Smooth muscle cell (in vitro differentiated cells): Measurements from ENCODE around the gene OOSP2. TPM values are rescaled to one million over a fixed set of nuclear protein-coding genes. Genes with fewer than 3 reads are reported as not detected.

Source experiments
- DNase-seq: peaks from one replicate; lab custom pipeline; 2025; ENCODE audit not compliant: unreplicated experiment; lab: John Stamatoyannopoulos, UW
- H2AFZ ChIP-seq: fragments of 200-600 bp; sonication (generic); 2 replicates; pipeline ENCODE4 v1.6.0; 2016; ENCODE audit warnings: antibody characterized with exemption, low read depth, mild to moderate bottlenecking
- H3F3A ChIP-seq: fragments of 200-600 bp; sonication (generic); 2 replicates; pipeline ENCODE4 v1.6.0; 2017; ENCODE audit warnings: antibody characterized with exemption, low read depth
- H3K27ac ChIP-seq: fragments of 200-600 bp; sonication (generic); 2 replicates; pipeline ENCODE4 v1.5.1; 2016; ENCODE audit warnings: low read depth, mild to moderate bottlenecking
- H3K27me3 ChIP-seq: fragments of 200-600 bp; sonication (generic); 2 replicates; pipeline ENCODE4 v1.6.1; 2016; ENCODE audit warnings: low read depth, mild to moderate bottlenecking
- H3K36me3 ChIP-seq: fragments of 200-600 bp; sonication (generic); 2 replicates; pipeline ENCODE4 v1.5.1; 2016; ENCODE audit warnings: low read depth
- H3K4me1 ChIP-seq: fragments of 200-600 bp; sonication (generic); 2 replicates; pipeline ENCODE4 v1.5.1; 2016; ENCODE audit warnings: low read depth
- H3K4me2 ChIP-seq: fragments of 200-600 bp; sonication (generic); 2 replicates; pipeline ENCODE4 v1.6.0; 2016; ENCODE audit warnings: mild to moderate bottlenecking
- H3K4me3 ChIP-seq: fragments of 200-600 bp; sonication (generic); 2 replicates; pipeline ENCODE4 v1.5.1; 2016; ENCODE audit warnings: mild to moderate bottlenecking
- H3K79me2 ChIP-seq: fragments of 200-600 bp; sonication (generic); 2 replicates; pipeline ENCODE4 v1.6.0; 2016; ENCODE audit warnings: low read depth, mild to moderate bottlenecking
- H3K9ac ChIP-seq: fragments of 200-600 bp; sonication (generic); 2 replicates; pipeline ENCODE4 v1.6.0; 2016; ENCODE audit warnings: low read depth
- H3K9me3 ChIP-seq: fragments of 200-600 bp; sonication (generic); replicated peaks from 2 replicates; pipeline ENCODE4 v1.5.1; 2016; ENCODE audit warnings: low read depth
- H4K20me1 ChIP-seq: fragments of 200-600 bp; sonication (generic); 2 replicates; pipeline ENCODE4 v1.6.0; 2016; ENCODE audit warnings: low read depth
- CTCF ChIP-seq: fragments of 200-600 bp; sonication (generic); IDR thresholded peaks from 2 replicates; pipeline ENCODE4 v1.5.1; 2017; ENCODE audit warnings: borderline replicate concordance, mild to moderate bottlenecking, antibody characterized with exemption; ENCODE audit not compliant: insufficient read depth, poor library complexity, severe bottlenecking
- WGBS: methylation state at CpG from one replicate; pipeline ENCODE4 v1.1.7; 2016; ENCODE audit warnings: low lambda C conversion rate; 5-methylcytosine and 5-hydroxymethylcytosine counted together
- polyA plus RNA-seq: library from polyadenylated mRNA; unstranded; fragments of >200 nt; fragmentation: Nextera tagmentation; extraction: Ambion mirVana; gene quantifications from 2 replicates; pipeline ENCODE4 v1.2.1, GENCODE V29; 2016
- total RNA-seq: library from RNA; depleted of rRNA; stranded (reverse); fragments of >200 nt; gene quantifications from 2 replicates; pipeline ENCODE4 v1.2.3, GENCODE V29; 2014

OOSP2 gene
- total and polyA plus RNA-seq, 2 experiments from 2014 or later: not detected

- no peaks in the 10 kb centered on the region for H3K79me2 ChIP-seq
- no peaks in the 10 kb centered on the region for H3K9me3 ChIP-seq
- H3K4me3 ChIP-seq: no peak overlapping the region
- H3K27ac ChIP-seq: no peak overlapping the region
- no peaks in the 10 kb centered on the region for H3K27me3 ChIP-seq
- WGBS: 54% methylated on average over 3 of the region's 3 CpGs
- no peak overlapping the region for H2AFZ ChIP-seq
- no peak for TF ChIP-seq CTCF
- H3K36me3 ChIP-seq: no peaks in the 10 kb centered on the region
- no peaks in the 10 kb centered on the region for H3F3A ChIP-seq
- H4K20me1 ChIP-seq: no peaks in the 10 kb centered on the region
- no peak overlapping the region for H3K4me2 ChIP-seq
- no peak for DNase-seq
- no peak overlapping the region for H3K9ac ChIP-seq
- no peaks in the 10 kb centered on the region for H3K4me1 ChIP-seq
Observed at GRCh38 chr11:60084631-60085273, 44.5 kb downstream of the OOSP2 start.

- no peaks in the 10 kb centered on the region for H3K27me3 ChIP-seq
- no peaks in the 10 kb centered on the region for H4K20me1 ChIP-seq
- H3K9ac ChIP-seq: no peak overlapping the region
- H3K79me2 ChIP-seq: no peaks in the 10 kb centered on the region
- no peaks in the 10 kb centered on the region for H3K36me3 ChIP-seq
- TF ChIP-seq CTCF: no peak
- no peak overlapping the region for H3K27ac ChIP-seq
- DNase-seq: no peak
- no peaks in the 10 kb centered on the region for H3K4me1 ChIP-seq
- WGBS: 75% methylated on average over 2 of the region's 2 CpGs
- no peak overlapping the region for H3K4me3 ChIP-seq
- H3K4me2 ChIP-seq: no peak overlapping the region
- no peak overlapping the region for H2AFZ ChIP-seq
- no peaks in the 10 kb centered on the region for H3K9me3 ChIP-seq
- H3F3A ChIP-seq: no peaks in the 10 kb centered on the region
Observed at GRCh38 chr11:60085909-60086308, 45.7 kb downstream of the OOSP2 start.

GRCh38 chr11:60087239-60087638 is 47.0 kb downstream of the OOSP2 start:
- Histone ChIP-seq H3K27me3 (no peaks in the 10 kb centered on the region), H3F3A (no peaks in the 10 kb centered on the region), H3K9me3 (no peaks in the 10 kb centered on the region), H3K79me2 (no peaks in the 10 kb centered on the region), H2AFZ (no peak overlapping the region), H3K27ac (no peak overlapping the region), H3K4me3 (no peak overlapping the region), H3K4me1 (no peaks in the 10 kb centered on the region), H4K20me1 (no peaks in the 10 kb centered on the region), H3K4me2 (no peak overlapping the region), H3K36me3 (no peaks in the 10 kb centered on the region), H3K9ac (no peak overlapping the region)
- DNase-seq: no peak
- WGBS: 59% methylated on average over 1 of the region's 1 CpG
- no peak for TF ChIP-seq CTCF

- no peak within 1 kb of the TSS for H3K4me3 ChIP-seq
- no peaks in the 10 kb centered on the region for H3K9me3 ChIP-seq
- H3K27ac ChIP-seq: no peak within 1 kb of the TSS
- H3K36me3 ChIP-seq: no peaks in the 10 kb centered on the region
- no peak within 1 kb of the TSS for H3K4me2 ChIP-seq
- no peaks in the 10 kb centered on the region for H3K79me2 ChIP-seq
- no peak within 1 kb of the TSS for H3K9ac ChIP-seq
- H3K27me3 ChIP-seq: no peaks in the 10 kb centered on the region
- no peaks in the 10 kb centered on the region for H3K4me1 ChIP-seq
- 74% methylated on average over 1 of the region's 1 CpG for WGBS
- no peak for TF ChIP-seq CTCF
- no peak within 1 kb of the TSS for H2AFZ ChIP-seq
- DNase-seq: no peak
- H4K20me1 ChIP-seq: no peaks in the 10 kb centered on the region
- no peaks in the 10 kb centered on the region for H3F3A ChIP-seq
Observed at GRCh38 chr11:60088364-60088763, 48.2 kb downstream of the OOSP2 start, which contains the start of gene MS4A2. Gene MS4A2, plus strand, starts transcription at chr11:60088664. Its CDS starts 102 bp downstream, at chr11:60088766.
